GM18502 (cell line): ENCODE measurements around the gene RBBP4.
"Not testable (repeated sequence)": the region's sequence is repeated elsewhere in the genome, so short reads cannot be mapped to it uniquely, and the experiment has no call there.

Source experiments
- ATAC-seq: cut with Tn5 transposase; IDR thresholded peaks from one replicate; pipeline ENCODE4 v1.9.1; 2021; ENCODE audit warnings: mild to moderate bottlenecking; ENCODE audit not compliant: unreplicated experiment, poor library complexity

Gene RBBP4

GRCh38 chr1:32685498-32685897 lies 34.5 kb downstream of the RBBP4 start:
- ATAC-seq: no peak

GRCh38 chr1:32686387-32686786 lies 35.4 kb downstream of the RBBP4 start:
- ATAC-seq: no peak

- ATAC-seq: no peak
Measured at GRCh38 chr1:32693455-32694174, 42.6 kb downstream of the RBBP4 start.

GRCh38 chr1:32695098-32695904 lies 44.3 kb downstream of the RBBP4 start:
- no peak for ATAC-seq

GRCh38 chr1:32696041-32696440 lies 45.0 kb downstream of the RBBP4 start:
- ATAC-seq: no peak

- ATAC-seq: not testable (repeated sequence)
Measured at GRCh38 chr1:32696996-32697395, 46.0 kb downstream of the RBBP4 start.

- ATAC-seq: no peak
Measured at GRCh38 chr1:32701421-32701911, 50.5 kb downstream of the RBBP4 start.

- no peak for ATAC-seq
Measured at GRCh38 chr1:32701951-32702598, 51.1 kb downstream of the RBBP4 start.

- no peak for ATAC-seq
Measured at GRCh38 chr1:32702599-32703478, 51.8 kb downstream of the RBBP4 start, which contains the start of gene SYNC. Gene SYNC, minus strand, starts transcription at chr1:32702770. Its CDS starts 110 bp downstream, at chr1:32702660.

- no peak for ATAC-seq
Measured at GRCh38 chr1:32703479-32704291, 52.7 kb downstream of the RBBP4 start.

- no peak for ATAC-seq
Measured at GRCh38 chr1:32705516-32705915, 54.5 kb downstream of the RBBP4 start.

GRCh38 chr1:32706491-32706890 lies 55.5 kb downstream of the RBBP4 start:
- ATAC-seq: no peak

- no peak for ATAC-seq
Measured at GRCh38 chr1:32709075-32709474, 58.1 kb downstream of the RBBP4 start.

GRCh38 chr1:32709476-32709875 lies 58.5 kb downstream of the RBBP4 start:
- ATAC-seq: no peak

- ATAC-seq: not testable (repeated sequence)
Measured at GRCh38 chr1:32711221-32711620, 60.2 kb downstream of the RBBP4 start.

GRCh38 chr1:32713081-32713480 lies 62.1 kb downstream of the RBBP4 start:
- no peak for ATAC-seq

GRCh38 chr1:32714277-32714676 lies 63.3 kb downstream of the RBBP4 start:
- no peak for ATAC-seq

GRCh38 chr1:32715901-32716311 lies 64.9 kb downstream of the RBBP4 start:
- ATAC-seq: no peak
